ENCODE results near the gene OSBPL8.
A peak's percentile ranks its signal among the peaks of the same experiment; 100 is the strongest.

The OSBPL8 gene

DNA sequence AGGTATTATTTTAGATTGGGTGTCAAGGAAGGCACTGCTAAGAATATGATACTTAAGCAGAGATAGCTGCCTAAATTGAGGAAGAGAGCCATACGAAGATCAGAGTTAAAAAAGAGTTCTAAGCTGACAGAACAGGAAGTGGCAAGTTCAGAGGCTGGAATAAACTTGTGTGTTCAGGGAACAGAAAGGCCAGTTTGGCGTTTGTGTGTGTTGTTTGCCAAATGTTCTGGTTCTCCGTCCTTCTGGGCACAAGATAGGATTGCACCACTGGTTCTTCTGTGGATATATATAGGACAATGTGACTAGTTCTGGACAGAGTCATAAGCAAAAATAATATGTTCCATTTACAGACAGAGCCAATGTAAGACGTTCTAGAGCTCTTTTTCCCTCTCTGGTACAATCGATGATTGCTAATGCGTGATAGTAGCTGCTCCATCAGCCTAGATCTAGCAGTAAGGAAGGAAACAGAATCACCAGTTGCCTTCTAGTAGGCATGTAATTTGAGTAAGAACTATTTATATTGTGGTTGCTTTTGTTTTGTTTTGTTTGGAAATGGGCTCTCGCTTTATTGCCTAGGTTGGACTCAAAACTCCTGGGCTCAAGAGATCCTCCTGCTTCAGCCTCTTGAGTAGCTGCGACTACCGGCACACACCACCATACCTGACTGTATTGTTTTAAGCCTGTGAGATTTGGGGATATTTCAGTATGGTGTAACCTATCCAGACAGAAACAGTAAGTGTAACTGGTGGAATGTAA is 218.7 kb downstream of the OSBPL8 start:
- H3K27ac ChIP-seq: no peak overlapping the region
- TF ChIP-seq, protein P1, sequence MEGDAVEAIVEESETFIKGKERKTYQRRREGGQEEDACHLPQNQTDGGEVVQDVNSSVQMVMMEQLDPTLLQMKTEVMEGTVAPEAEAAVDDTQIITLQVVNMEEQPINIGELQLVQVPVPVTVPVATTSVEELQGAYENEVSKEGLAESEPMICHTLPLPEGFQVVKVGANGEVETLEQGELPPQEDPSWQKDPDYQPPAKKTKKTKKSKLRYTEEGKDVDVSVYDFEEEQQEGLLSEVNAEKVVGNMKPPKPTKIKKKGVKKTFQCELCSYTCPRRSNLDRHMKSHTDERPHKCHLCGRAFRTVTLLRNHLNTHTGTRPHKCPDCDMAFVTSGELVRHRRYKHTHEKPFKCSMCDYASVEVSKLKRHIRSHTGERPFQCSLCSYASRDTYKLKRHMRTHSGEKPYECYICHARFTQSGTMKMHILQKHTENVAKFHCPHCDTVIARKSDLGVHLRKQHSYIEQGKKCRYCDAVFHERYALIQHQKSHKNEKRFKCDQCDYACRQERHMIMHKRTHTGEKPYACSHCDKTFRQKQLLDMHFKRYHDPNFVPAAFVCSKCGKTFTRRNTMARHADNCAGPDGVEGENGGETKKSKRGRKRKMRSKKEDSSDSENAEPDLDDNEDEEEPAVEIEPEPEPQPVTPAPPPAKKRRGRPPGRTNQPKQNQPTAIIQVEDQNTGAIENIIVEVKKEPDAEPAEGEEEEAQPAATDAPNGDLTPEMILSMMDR (conservative IDR thresholded peaks at IDR 0.05): no peak

DNA sequence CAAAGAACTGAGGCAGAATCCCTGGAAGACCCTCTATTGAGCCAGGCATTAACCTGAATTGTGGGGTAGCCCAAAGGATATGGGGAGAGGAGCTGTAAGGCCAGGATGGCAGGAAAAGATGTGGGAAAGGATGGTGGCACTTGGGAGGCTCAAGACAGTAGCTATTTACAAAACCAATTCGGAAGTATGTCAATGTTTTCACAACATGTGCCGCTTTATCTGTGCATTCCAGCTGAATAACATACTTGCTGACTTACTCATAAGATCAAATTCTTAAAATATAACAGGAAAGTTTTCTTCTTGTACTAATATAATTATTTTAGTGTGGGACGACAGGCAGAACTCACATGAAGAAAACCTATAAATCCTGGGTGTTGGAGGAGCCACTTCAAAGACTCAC is 222.0 kb downstream of the OSBPL8 start:
- no peak overlapping the region for H3K27ac ChIP-seq
- TF ChIP-seq, protein P1 (conservative IDR thresholded peaks at IDR 0.05): no peak

DNA sequence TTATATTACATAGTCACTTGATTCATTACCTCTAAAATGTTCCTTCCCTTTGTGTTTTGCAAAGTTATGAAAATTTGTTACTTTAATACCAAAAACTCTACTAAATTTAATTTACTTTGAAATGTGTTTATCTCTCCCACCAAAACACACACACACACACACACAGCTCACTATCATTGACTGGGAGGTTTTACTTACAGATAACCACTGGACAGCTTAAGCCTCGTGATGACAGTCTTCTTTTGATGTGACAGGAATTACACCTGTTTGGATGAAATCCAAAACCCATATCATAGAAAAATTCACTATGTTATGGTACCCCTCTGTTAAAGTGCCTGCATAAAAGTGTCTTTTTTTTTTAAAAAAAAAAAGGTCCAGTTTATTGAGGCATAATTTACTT is 227.0 kb downstream of the OSBPL8 start:
- TF ChIP-seq, protein P1 (conservative IDR thresholded peaks at IDR 0.05): no peak
- H3K27ac ChIP-seq: no peak overlapping the region

DNA sequence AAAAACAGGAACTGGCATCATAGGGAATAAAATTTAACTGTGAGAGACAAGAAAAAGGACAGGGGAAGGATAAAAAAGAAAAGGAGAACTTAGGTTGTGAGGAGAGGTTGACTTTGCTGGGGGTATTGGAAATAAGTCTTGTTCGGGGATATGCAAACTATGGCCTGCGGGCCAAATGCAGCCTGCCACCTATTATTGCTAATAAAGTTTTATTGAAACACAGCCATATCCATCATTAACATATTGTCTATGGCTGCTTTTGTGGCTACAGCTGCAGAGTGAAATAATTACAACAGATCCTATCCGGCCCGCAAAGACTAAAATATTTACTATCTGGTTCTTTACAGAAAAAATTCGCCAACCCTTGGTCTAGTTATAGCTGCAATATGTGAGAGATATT is 230.0 kb downstream of the OSBPL8 start:
- no peak overlapping the region for H3K27ac ChIP-seq
- TF ChIP-seq, protein P1 (conservative IDR thresholded peaks at IDR 0.05): no peak

DNA sequence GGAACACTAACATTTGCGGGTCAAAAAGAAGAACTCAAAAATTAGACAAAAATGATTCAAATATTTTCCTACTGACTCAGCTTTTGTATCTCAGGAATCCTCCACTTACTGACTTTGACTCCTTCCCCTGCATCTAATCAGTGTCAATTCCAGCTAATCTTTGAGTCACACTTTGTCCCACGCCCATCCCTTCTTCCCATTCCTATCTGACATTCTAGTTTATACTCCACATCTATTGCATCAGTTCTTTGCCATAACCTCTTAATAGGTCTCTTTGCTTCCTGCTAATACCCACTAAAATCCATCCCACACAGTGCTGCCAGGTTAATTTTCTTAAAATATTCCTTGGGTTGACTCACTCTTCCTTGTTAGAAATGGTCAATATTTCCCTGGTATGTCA is 230.4 kb downstream of the OSBPL8 start:
- TF ChIP-seq, protein P1 (conservative IDR thresholded peaks at IDR 0.05): no peak
- H3K27ac ChIP-seq: no peak overlapping the region

DNA sequence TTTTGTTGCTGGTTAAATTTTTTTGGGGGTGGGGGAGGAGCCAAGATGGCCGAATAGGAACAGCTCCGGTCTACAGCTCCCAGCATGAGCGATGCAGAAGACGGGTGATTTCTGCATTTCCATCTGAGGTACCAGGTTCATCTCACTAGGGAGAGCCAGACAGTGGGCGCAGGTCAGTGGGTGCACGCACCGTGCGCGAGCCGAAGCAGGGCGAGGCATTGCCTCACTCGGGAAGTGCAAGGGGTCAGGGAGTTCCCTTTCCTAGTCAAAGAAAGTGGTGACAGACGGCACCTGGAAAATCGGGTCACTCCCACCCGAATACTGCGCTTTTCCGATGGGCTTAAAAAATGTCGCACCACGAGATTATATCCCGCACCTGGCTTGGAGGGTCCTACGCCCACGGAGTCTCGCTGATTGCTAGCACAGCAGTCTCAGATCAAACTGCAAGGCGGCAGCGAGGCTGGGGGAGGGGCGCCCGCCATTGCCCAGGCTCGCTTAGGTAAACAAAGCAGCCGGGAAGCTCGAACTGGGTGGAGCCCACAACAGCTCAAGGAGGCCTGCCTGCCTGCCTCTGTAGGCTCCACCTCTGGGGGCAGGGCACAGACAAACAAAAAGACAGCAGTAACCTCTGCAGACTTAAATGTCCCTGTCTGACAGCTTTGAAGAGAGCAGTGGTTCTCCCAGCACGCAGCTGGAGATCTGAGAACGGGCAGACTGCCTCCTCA is 239.8 kb downstream of the OSBPL8 start:
- H3K27ac ChIP-seq: peak overlapping the region; percentile 26; the same call in 1 of the 2 replicates

DNA sequence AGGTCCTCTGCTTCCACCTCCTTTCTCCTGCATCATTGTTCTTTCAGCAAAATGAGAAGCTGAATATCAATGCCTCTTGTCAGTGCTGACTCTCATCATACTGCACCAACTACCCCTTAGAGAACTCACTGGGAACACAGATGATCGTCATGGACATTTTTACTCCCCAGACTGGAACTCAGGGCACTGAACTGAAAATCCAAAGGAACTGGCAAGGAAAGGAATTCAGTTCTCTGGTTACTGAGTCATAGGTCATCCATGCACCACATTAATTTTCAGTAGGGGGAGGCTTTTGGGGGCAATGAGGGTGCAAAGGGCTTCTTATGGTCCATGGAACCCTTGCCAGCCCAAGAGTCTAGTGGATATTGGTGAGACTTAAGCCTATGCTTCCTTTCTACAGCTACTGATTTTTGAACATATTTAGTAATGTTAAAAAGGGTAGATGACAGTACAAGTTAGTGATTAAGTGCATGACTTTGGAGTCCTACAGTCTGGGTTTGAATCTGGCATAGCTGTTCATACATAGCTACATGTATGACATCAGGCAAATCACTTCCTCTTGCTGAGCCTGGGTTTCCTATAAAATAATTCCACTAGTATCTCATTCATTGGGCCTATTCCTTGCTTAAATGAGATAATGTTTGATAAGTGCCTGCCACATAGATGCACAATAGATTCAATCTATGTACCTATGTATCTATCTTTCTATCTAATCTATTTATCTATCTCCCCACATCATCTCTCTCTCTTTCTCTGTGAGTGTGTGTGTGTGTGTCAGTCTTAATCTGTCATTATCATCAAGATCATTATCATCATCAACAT is 240.6 kb downstream of the OSBPL8 start:
- TF ChIP-seq, protein P1 (conservative IDR thresholded peaks at IDR 0.05): no peak
- peak overlapping the region; percentile 26; the same call in 1 of the 2 replicates for H3K27ac ChIP-seq
